HG02870 (cell line): Measurements from ENCODE around the gene ANKUB1.

Experiments
- ATAC-seq: cut with Tn5 transposase; IDR thresholded peaks from one replicate; pipeline ENCODE4 v1.9.1; 2021; ENCODE audit warnings: mild to moderate bottlenecking, moderate library complexity; ENCODE audit not compliant: unreplicated experiment

ANKUB1 gene

GRCh38 chr3:149713730-149714654 lies 78.4 kb downstream of the ANKUB1 start:
- no peak for ATAC-seq
